B cell (primary cell): Measurements from ENCODE around the gene VANGL1. TPM values are rescaled to one million over a fixed set of nuclear protein-coding genes. Genes with fewer than 3 reads are reported as not detected.
"Not testable (repeated sequence)": the region's sequence is repeated elsewhere in the genome, so short reads cannot be mapped to it uniquely, and the experiment has no call there.

Experiments used
- ATAC-seq: fragments of 200-7000 bp; cut with Tn5 transposase; one replicate; pipeline ENCODE4 v1.10.0; 2021; ENCODE audit warnings: low read depth, mild to moderate bottlenecking, moderate number of reproducible peaks, moderate library complexity
- CTCF ChIA-PET: fragments of 350-600 bp; sonication (Branson Sonifier 250); formaldehyde crosslinking; loops from one replicate; lab custom pipeline; 2021; ENCODE audit warnings: antibody characterized with exemption, inconsistent platforms; lab: Charles Lee
- POLR2A ChIA-PET: fragments of 350-600 bp; sonication (Branson Sonifier 250); formaldehyde crosslinking; loops from one replicate; lab custom pipeline; 2021; ENCODE audit warnings: antibody characterized with exemption; lab: Charles Lee
- DNase-seq: peaks from one replicate; pipeline ENCODE4 v3.0.0; 2013
- H2AFZ ChIP-seq: 2 replicates; pipeline ENCODE4 v1.6.1; 2012; ENCODE audit warnings: mild to moderate bottlenecking, low read depth, low read length; ENCODE audit not compliant: insufficient read depth, poor library complexity, severe bottlenecking
- H3K27ac ChIP-seq, 2 donors: 1 replicate in 1 of 2; 2 replicates in 1 of 2; pipeline ENCODE4 v1.5.1; 2012 to 2013; ENCODE audit warnings: low read length in 2 of 2, mild to moderate bottlenecking in 2 of 2, moderate library complexity in 1 of 2
- H3K27me3 ChIP-seq, 4 experiments: fragments of 200-600 bp in 1 of 4; sonication (generic) in 1 of 4; replicated peaks in 1 of 4; 1 replicate in 2 of 4; 2 replicates in 2 of 4; pipeline versions ENCODE4 v1.6.1 to v1.7.0; 2013 to 2016; ENCODE audit warnings: low read length in 3 of 4, mild to moderate bottlenecking in 2 of 4, mixed read lengths in 1 of 4, moderate library complexity in 1 of 4; ENCODE audit not compliant: insufficient read depth in 4 of 4, control insufficient read depth in 3 of 4; ENCODE audit errors: control extremely low read depth in 1 of 4
- H3K36me3 ChIP-seq, 2 experiments: replicated peaks in 1 of 2; 1 replicate in 1 of 2; 2 replicates in 1 of 2; pipeline versions ENCODE4 v1.6.1 to v1.7.1; 2013; ENCODE audit warnings: low read length in 1 of 2; ENCODE audit not compliant: insufficient read depth in 2 of 2, control insufficient read depth in 1 of 2; ENCODE audit errors: control extremely low read depth in 1 of 2, extremely low read depth in 1 of 2
- H3K4me1 ChIP-seq, 2 donors: fragments of 200-600 bp in 1 of 2; sonication (generic) in 1 of 2; 1 replicate in 1 of 2; 2 replicates in 1 of 2; pipeline versions ENCODE4 v1.5.1 to v1.6.1; 2013 to 2017; ENCODE audit warnings: low read length in 2 of 2; ENCODE audit not compliant: control insufficient read depth in 2 of 2, insufficient read depth in 2 of 2
- H3K4me2 ChIP-seq: replicated peaks from 2 replicates; pipeline ENCODE3; 2012; ENCODE audit warnings: mild to moderate bottlenecking, low read depth, low read length; ENCODE audit not compliant: poor library complexity, severe bottlenecking
- H3K4me3 ChIP-seq, 5 experiments: fragments of 200-600 bp in 1 of 5; sonication (generic) in 1 of 5; 1 replicate in 3 of 5; 2 replicates in 2 of 5; pipeline versions ENCODE4 v1.5.1 to v1.7.0; 2011 to 2016; ENCODE audit warnings: low read length in 4 of 5, mild to moderate bottlenecking in 4 of 5, low read depth in 2 of 5, control low read depth in 1 of 5, moderate library complexity in 1 of 5; ENCODE audit not compliant: insufficient read depth in 1 of 5; ENCODE audit errors: control extremely low read depth in 1 of 5, extremely low read depth in 1 of 5
- H3K79me2 ChIP-seq: fragments of 200-600 bp; sonication (generic); one replicate; pipeline ENCODE4 v1.6.0; 2016; ENCODE audit warnings: low read length; ENCODE audit not compliant: control insufficient read depth, insufficient read depth
- H3K9ac ChIP-seq: fragments of 200-600 bp; sonication (generic); 2 replicates; pipeline ENCODE4 v1.6.1; 2017; ENCODE audit warnings: mild to moderate bottlenecking, low read length, moderate library complexity
- H3K9me3 ChIP-seq, 3 donors: one replicate each; pipeline versions ENCODE4 v1.6.1 to v1.7.1; 2013; ENCODE audit warnings: low read length in 2 of 3; ENCODE audit not compliant: control insufficient read depth in 2 of 3, insufficient read depth in 1 of 3; ENCODE audit errors: control extremely low read depth in 1 of 3
- H4K20me1 ChIP-seq: 2 replicates; pipeline ENCODE4 v1.6.0; 2012; ENCODE audit warnings: mild to moderate bottlenecking, low read length; ENCODE audit not compliant: insufficient read depth, control insufficient read depth, poor library complexity, severe bottlenecking
- H3K27ac Mint-ChIP-seq: one replicate; pipeline ENCODE4 v1.8.0; 2021; ENCODE audit warnings: mixed read lengths
- H3K27me3 Mint-ChIP-seq: one replicate; pipeline ENCODE4 v1.8.0; 2021; ENCODE audit warnings: mixed read lengths
- H3K4me1 Mint-ChIP-seq: one replicate; pipeline ENCODE4 v1.8.0; 2021; ENCODE audit warnings: mixed read lengths
- H3K4me3 Mint-ChIP-seq: one replicate; pipeline ENCODE4 v1.8.0; 2021; ENCODE audit warnings: mixed read lengths
- H3K9me3 Mint-ChIP-seq: one replicate; pipeline ENCODE4 v1.8.0; 2022; ENCODE audit warnings: mixed read lengths; ENCODE audit not compliant: insufficient read depth
- CTCF ChIP-seq: fragments of 200-600 bp; IDR thresholded peaks from one replicate; pipeline ENCODE4 v1.8.0; 2022; ENCODE audit warnings: antibody characterized with exemption, mild to moderate bottlenecking
- EZH2 ChIP-seq: IDR thresholded peaks from 2 replicates; pipeline ENCODE4 v1.6.1; 2012; ENCODE audit warnings: borderline replicate concordance, low read depth, mild to moderate bottlenecking, moderate library complexity, low read length; ENCODE audit not compliant: insufficient read depth, poor library complexity, severe bottlenecking
- WGBS: methylation state at CpG from one replicate; pipeline ENCODE4 v1.1.5; 2013; ENCODE audit warnings: missing lambda C conversion rate; ENCODE audit not compliant: insufficient coverage; 5-methylcytosine and 5-hydroxymethylcytosine counted together
- intact Hi-C: fragments of 100-400 bp; cut with micrococcal nuclease; formaldehyde crosslinking; loops from one replicate; pipeline ENCODE4 v1.10.0; 2022
- polyA plus RNA-seq: library from polyadenylated mRNA; depleted of rRNA; stranded (reverse); fragments of >200 nt; gene quantifications from 2 replicates; pipeline ENCODE4 v1.2.3, GENCODE V29; 2012
- total RNA-seq, 2 donors: library from RNA; stranded (reverse); fragments of 120-200 nt in 1 of 2; gene quantifications; 1 replicate in 1 of 2; 2 replicates in 1 of 2; pipeline versions ENCODE4 v1.2.3 to v1.2.4, GENCODE V29; 2013 to 2022

Gene VANGL1
- total and polyA plus RNA-seq, 2 donors (not counting 1 experiment from before 2014, with no cell fraction given) = 0.21 to 0.30 TPM

DNA sequence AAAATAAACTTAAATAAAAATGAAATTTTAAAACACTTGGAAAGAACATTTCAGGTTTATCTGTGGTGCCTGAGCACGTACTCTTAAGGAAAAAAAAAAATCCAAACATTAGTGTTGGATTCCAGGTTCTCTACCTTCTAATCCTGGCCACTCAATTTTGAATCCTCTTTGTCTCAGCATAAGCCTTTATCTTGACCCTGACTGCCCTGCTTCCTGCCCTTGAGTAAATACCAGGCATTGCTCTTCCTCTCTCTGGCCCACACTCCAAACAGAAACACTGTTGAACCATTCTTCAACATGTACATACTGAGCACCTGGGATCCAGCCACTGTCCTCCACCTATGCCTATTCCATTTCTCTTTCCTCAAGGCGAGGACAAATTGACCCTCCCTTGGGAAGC, 11.4 kb upstream of the VANGL1 start:
- Histone ChIP-seq H3K9ac (no peak overlapping the region), H3K36me3 (no peaks in the 10 kb centered on the region), H3K79me2 (no peaks in the 10 kb centered on the region), H3K27ac (no peak overlapping the region), H3K27me3 (no peaks in the 10 kb centered on the region), H3K4me1 (no peaks in the 10 kb centered on the region), H3K4me2 (no peak overlapping the region), H3K4me3 (no peak overlapping the region), H4K20me1 (no peaks in the 10 kb centered on the region), H3K9me3 (peaks cover 0 to 4% (median 1%) of the 10 kb centered on the region in 3 donors), H2AFZ (no peak overlapping the region)
- POLR2A ChIA-PET = no interaction called here
- 71% methylated on average over 1 of the region's 2 CpGs for WGBS
- intact Hi-C loops = no loop called here
- no peak overlapping the region for H3K27ac Mint-ChIP-seq
- peaks cover 4% of the 10 kb centered on the region for H3K9me3 Mint-ChIP-seq
- H3K4me1 Mint-ChIP-seq = no peaks in the 10 kb centered on the region
- DNase-seq (no peak), ATAC-seq (no peak)
- H3K4me3 Mint-ChIP-seq = no peak overlapping the region
- TF ChIP-seq EZH2 (no peak), CTCF (no peak)
- CTCF ChIA-PET = no interaction called here
- H3K27me3 Mint-ChIP-seq = peaks cover 21% of the 10 kb centered on the region

DNA sequence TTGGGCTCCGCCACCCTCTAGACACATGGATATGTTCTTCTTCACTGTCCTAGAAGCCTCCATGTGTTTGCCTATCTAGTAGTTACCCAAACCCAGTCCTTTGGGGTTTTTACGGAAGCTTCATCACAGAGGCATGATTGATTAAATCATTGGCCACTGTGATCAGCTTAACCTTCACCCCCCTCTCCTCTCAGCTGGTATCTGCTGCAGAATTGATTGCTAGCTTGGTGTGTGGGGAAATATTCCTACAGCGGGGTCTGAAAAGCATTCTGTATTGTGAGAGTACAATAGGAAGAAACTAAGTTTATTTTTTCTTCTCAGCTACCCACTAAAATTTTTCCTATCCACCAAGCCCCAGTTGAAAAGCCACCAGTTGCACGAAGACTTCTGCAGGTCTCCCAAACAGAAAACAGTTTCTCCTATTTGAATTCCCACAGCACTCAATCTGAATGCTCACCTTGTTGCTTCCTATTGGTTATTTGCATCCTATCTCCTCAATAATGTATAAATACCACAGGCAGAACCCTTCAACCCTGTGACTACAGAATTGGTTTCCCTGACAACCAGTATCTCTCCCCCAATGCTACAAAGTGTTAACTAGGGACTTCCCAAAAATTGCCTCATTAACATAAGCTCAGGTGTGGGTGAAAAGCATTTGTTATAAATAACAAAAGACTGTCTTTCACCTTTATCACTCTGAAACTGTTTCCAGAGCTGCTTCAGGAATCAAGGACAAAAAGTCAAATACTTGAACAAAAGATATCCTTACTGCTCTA, 9.3 kb upstream of the VANGL1 start:
- Histone ChIP-seq H3K79me2 (no peaks in the 10 kb centered on the region), H4K20me1 (no peaks in the 10 kb centered on the region), H3K4me3 (no peak overlapping the region), H3K36me3 (no peaks in the 10 kb centered on the region), H3K4me2 (no peak overlapping the region), H3K27ac (no peak overlapping the region), H3K27me3 (no peaks in the 10 kb centered on the region), H3K4me1 (no peaks in the 10 kb centered on the region), H3K9ac (no peak overlapping the region), H2AFZ (no peak overlapping the region), H3K9me3 (peaks cover 0 to 4% (median 0%) of the 10 kb centered on the region in 3 donors)
- intact Hi-C loops = no loop called here
- ChIA-PET CTCF (no interaction called here), POLR2A (no interaction called here)
- ATAC-seq (no peak), DNase-seq (no peak)
- H3K27ac Mint-ChIP-seq = no peak overlapping the region
- peaks cover 7% of the 10 kb centered on the region for H3K9me3 Mint-ChIP-seq
- TF ChIP-seq CTCF (no peak), EZH2 (no peak)
- 78% methylated on average over 1 of the region's 4 CpGs for whole genome bisulfite sequencing
- H3K27me3 Mint-ChIP-seq = peaks cover 21% of the 10 kb centered on the region
- H3K4me1 Mint-ChIP-seq = no peaks in the 10 kb centered on the region
- no peak overlapping the region for H3K4me3 Mint-ChIP-seq

DNA sequence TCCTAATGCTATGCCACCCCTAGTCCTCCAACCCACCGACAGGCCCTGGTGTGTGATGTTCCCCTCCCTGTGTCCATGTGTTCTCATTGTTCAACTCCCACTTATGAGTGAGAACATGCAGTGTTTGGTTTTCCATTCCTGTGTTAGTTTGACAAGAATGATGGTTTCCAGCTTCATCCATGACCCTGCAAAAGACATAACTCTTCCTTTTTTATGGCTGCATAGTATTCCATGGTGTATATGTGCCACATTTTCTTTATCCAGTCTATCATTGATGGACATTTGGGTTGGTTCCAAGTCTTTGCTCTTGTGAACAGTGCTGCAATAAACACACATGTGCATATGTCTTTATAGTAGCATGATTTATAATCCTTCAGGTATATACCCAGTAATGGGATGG, 8.2 kb upstream of the VANGL1 start:
- no CpG with 5 or more reads among the region's 1 CpG for WGBS
- not testable (repeated sequence) for H3K4me2 ChIP-seq

More for the DNA sequence above, 8.2 kb upstream of the VANGL1 start:
- H3K27ac Mint-ChIP-seq, H3K9me3 ChIP-seq, POLR2A ChIA-PET, H3K4me3 Mint-ChIP-seq, intact Hi-C loops, H3K27ac ChIP-seq, H2AFZ ChIP-seq, CTCF ChIA-PET, H3K27me3 ChIP-seq, H3K9me3 Mint-ChIP-seq, H3K4me1 Mint-ChIP-seq, H3K36me3 ChIP-seq, H3K9ac ChIP-seq, H3K79me2 ChIP-seq, H4K20me1 ChIP-seq, H3K4me3 ChIP-seq, DNase-seq, ATAC-seq, H3K4me1 ChIP-seq: not testable (repeated sequence)
- H3K27me3 Mint-ChIP-seq = peaks cover 30% of the 10 kb centered on the region
